Stimulated activated CD4-positive, alpha-beta T cell treated with anti-CD3 and anti-CD28 coated beads, TNF-alpha, amount 100 ng/mL, for 48 hours (primary cell): ENCODE measurements around the gene MTHFD2L.
A peak's percentile ranks its signal among the peaks of the same experiment; 100 is the strongest.

Source experiments
- DNase-seq, 3 donors: peaks; one replicate each; pipeline ENCODE4 v3.0.0-alpha.2; 2020; ENCODE audit warnings: low read depth in 3 of 3

The MTHFD2L gene

DNA sequence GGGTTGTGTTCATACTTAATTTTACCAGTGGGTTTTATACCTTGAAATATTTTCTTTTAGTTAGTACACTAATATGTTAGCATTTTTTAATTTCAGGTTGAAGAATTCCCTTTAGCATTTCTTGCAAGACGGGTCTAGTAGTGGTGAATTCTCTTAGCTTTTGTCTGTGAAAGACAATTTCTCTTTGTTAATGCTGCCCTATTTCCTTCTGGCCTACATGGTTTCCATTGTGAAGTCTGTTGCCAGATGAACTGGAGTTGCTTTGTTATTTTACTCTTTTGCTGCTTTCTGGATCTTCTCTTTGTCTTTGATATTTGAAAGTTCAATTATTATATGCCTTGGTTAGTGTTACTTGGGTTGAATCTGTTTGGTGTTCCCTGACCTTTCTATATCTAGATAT, 25.0 kb upstream of the MTHFD2L start:
- DNase-seq, result no peak

DNA sequence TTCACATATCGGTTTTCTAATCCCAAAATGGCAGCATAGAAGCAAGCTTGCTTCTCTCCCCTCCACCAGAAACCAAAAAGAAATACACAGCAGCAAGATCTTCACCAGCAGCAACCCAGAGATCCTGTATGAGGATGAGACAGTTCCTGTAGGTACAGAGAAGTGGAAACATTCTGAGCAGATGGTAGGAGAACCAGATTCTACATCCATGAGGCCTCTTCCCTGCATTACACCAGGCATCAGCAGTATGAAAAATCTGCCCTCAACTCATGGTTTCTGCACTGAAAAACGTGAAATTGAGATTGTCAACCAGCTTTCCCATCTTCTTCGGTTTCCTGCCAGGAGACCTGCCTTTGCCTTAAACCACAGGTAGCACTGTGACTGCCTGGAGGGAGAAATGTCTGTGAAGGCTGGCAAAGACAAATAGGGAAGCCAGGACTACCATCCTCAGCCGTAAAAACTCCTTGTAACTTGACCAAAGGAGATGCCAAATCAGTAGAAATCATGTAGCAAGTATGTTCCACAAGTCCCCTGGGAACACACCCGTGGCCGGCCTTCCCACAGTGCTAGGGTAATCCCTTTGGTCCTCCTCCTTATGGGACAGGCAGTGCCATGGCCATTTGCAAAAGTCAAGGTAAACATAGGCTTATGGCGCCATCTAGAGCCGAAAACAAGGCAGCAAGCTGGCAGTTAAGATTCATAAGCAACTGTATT, 24.0 kb upstream of the MTHFD2L start:
- DNase-seq, result peak; percentile 9 to 31 (median 25)

DNA sequence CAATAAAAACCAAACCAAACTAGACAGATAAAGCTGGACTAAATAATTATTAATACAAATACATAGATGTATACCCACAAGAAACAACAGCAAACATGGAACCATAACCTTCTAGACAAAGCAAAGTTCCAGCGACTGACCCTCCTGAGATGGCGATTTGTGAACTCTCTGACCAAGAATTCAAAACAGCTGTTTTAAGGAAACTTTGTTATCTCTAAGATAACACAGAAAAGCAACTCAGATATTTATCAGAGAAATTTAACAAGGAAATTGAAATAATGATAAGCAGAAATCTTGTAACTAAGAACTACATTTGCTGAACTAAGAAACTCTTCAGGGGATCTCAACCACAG, 23.4 kb upstream of the MTHFD2L start:
- no peak for DNase-seq

DNA sequence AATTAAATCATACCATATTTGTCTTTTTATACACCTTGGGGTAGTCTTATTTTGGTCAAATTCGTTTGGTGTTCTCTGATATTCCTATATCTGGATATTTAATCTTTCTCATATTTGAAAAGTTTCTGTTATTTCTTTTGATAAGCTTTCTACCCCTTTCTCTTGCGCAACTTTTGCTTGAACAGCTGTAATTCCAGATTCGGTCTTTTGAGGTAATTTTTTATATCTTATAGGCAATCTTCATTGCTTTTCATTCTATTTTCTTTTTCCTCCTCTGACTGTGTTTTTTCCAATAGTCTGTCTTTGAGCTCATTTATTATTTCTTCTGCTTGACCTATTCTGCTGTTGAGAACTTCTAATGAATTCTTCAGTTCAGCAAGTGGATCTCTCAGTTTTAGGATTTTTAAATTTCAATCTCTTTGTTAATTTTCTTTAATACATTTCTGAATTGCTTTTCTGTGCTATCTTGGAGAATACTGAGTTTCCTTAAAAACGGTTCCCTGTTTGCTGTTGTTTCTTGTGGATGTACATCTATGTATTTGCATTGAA, 11.3 kb upstream of the MTHFD2L start:
- DNase-seq, result no peak

DNA sequence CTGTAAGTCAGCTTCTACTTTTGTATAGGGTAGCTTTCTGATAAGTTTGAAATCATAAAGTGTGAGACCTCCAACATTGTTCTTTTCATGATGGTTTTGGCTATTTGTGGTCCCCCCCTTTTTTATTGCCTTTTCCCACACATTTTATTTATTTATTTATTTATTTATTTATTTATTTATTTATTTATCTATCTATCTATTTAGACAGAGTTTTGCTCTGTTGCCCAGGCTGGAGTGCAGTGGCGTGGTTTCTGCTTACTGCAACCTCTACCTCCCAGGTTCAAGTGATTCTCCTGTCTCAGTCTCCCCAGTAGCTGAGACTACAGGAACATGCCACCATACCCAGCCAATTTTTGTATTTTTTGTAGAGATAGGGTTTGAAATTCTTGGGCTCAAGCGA, 9.7 kb upstream of the MTHFD2L start:
- no peak for DNase-seq

DNA sequence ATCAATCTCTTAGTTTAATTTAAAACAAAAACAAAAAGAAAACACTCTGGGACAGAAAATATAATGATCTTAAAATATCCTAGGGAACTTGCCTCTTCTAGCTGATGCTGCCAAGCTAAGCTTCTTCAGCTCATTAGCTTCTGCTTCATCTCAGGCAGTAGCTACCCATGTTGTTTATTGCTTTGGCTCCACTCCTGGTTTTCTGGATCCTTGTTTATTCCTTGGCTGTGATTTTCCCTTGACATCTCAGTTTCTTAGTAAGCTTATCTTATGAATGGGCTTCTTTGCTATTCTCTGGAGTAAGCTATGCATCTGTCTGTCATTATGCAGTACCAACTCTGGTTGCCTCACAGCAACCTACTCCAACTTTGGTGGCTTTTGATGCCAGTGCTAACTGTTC, 5.1 kb upstream of the MTHFD2L start:
- no peak for DNase-seq

DNA sequence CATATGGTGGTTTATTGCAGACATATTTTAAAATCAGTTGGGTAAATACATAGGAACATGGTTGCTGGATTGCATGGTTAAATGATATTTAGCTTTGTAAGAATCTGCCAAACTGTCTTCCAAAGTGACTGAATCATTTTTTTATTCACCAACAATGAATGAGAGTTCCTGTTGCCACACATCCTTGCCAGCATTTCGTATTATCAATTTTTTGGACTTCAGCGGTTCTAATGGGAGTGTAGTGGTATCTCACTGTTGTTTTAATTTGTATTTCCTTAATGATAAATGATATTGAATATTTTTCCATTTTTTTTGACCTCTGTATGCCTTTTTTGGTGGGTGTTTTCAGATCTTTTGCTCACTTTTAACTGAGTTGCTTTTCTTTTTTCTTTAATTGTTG, 1.4 kb upstream of the MTHFD2L start:
- no peak for DNase-seq

DNA sequence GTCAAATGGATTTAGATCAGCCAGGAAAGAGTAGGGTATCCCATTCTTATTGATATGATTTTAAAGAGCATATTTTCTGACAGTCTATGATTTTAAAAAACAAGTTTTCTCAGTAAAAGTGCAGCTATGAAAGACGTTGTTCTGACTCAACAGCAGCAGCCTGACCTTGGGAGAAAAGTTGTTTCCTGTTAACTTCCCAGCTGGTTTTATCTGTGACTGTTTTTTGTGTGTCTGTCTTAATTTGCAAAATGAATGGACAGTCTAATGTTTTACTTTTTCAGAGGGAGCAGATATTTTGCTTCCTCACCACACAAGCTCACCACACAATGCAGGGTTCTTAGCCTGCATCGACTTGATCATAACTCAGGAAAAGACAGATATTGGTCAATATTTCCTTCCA, 764 bp upstream of the MTHFD2L start:
- no peak for DNase-seq

DNA sequence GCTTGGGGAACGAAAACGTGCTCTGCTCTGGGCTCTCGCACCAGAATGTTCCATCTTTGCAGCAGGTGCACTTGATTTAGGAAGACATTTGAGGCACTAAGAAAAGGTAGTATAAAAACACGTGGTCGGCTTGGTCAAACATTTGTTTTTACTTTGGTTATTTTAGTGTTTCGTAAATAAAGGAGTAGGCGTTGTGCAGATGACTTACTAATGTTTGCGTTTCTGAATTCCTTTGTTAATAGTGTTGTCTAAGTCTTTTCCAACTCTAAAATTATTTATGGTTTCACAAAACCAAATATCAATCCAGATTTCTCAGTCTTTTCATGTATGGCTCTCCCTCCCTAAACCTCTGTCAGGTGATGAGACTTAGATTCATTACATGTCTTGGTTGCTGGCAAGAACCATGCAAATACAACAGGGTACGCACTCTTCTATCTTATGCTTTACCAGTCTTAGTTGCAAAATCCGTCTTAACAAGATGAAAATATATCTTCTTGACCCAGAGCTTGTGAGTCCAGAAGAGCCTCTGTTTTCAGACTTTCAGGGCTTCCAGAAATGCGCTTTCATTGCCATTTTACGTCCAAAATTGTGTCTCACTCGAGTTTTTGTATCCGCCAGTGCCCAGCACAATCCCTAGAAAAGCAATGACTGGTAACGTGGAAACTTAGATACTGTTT, 686 bp downstream of the MTHFD2L start:
- no peak for DNase-seq

DNA sequence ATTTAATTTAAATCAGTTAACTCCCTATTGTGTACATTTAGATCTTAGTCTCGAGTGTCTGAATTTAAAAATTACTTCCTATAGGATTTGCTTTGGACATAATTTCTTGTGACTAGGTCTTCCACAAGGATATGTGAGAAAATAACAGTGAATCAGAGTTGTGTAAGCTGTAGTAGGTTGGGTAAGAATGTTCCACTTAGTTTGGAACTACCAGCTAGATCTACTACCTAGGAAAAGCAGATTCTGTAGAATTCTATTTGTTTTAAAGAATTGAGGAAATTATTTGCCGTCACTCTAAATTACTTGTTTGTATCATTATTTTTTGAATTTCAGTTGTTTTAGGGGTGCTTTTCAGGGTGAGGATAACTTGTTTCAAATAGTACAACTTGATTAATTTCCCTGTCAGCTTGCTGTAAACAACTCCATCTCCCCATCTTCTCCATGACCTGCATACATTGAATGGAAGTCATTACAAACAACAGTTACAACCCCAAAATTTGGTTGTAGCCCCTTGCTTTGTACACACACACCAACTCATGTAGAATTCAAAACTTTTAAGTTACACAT, 1.3 kb downstream of the MTHFD2L start:
- no peak for DNase-seq

DNA sequence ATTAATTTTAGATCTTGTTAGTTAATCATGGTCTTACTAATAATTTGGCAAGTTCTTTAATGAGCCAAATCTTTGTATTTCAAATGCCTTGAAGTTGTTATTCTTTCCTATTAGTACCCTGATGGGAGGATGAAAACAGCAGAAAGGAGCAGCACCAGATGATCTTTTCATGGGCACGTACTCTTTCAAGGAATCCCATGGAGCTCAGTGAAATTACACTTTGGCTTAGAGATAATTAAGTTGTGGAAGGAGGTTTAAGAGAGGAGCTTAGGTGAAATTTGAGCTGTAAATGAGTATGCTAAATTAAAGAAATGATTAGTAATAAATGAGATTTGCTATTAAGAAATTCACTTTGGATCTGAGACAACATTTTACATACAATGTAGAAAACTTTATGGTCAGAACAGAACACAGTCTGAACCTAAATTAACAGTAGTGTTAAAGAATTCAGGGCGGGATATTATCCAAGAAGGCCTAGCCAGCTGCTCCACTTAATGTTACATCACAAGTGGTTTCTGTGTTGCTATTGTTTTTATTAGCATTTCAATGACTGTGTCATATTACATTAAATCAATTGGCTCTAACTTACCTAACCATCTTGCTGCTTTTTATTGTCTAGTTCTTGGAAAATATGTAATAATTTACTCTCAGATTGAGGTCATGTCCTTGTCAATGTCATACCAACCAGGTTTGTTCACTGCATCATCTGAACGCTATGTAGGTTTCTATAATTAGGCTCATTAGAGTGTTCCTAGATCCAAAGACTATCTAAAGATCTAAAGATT, 3.9 kb downstream of the MTHFD2L start:
- DNase-seq, result no peak

DNA sequence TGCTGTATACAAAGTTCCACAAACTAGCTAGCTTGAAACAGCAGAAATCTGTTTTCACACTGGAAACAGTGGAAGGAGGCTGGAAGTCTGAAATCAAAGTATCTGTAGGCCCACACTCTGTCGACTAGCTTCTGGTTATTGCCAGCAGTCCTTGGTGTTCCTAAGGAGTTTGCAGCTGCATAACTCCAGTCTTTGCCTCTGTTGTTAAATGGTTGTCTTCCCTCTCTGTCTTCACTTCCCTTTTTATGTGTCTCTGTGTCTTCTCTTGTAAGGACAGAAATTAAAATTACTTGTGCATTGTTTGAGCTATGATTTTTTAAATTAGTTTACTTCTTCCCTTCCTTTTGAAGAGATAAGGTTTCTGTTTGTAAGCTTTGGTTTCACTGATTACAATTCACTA, 8.2 kb downstream of the MTHFD2L start:
- DNase-seq, result no peak

DNA sequence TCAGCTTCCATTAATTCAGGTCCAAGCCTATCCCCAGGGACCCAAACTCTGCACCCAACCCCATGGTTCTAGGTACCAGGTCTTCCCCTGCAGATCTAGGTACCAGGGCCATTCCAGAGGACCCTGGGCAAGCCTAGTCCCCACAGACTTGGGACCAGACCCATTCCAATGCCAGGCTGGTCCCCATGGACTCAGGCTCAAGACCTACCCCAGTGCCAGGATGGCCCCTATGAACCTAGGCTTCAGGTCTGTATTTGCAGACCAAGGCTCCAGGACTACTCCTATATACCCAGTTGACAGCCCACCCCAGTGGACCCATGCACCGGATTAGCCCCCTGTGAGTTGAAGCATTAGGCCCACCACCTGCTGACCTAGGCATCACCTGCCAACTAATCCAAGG, 8.9 kb downstream of the MTHFD2L start:
- no peak for DNase-seq

DNA sequence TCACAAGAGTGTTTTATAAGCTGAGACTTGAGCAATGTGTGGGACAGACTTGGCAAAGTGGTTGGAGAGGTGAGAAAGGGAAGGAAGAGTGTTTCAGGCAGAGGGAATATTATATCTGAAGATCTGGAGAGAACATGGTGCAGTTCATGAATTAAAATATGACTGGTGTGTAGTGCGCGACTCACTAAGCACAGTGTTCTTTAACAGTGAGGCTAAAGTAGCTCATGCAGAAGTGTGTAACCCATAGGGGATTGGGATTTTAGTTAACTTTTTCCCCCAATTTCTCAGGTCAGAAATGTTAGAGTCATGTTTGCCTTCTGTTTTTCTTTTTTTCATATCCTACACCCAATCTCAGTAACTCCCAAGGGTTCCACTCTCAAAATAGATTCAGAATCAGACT, 9.7 kb downstream of the MTHFD2L start:
- DNase-seq, result no peak

DNA sequence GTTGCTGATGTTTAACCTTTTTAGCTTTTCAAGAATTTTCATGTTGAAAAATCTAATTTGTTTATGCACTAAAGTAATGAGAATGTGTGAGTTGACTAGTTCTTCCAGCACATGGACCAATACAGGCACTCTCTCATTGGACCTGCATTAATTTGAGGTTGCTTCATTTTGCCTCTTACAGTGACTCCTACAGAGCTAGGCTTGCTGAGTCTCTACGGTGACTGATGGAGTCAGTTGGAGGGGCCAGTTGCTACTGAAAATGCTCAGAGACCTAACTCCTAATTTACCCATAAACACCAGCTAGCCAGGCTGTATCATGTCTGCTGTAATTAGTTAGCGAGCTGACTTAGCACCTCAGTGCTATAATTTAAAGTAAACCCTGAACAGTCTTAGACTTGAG, 10.9 kb downstream of the MTHFD2L start:
- no peak for DNase-seq

DNA sequence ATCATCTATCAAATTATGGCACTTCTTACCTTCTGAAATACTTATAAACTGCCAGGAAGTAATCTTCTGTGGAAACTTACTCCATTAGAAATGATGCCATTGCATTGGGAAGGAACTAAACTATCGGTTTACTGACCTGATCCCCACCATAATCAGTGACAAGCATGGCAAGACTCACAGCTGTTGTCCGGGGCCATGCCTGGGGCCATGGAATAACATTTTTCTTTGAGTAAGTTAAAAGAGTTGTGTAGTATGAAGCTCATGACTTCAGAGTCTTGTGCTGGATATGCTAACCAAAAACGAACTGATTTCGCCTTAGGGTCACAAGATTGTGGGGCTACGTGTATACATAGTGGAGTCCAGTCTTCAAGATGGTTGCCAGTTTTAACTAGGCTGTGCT, 15.4 kb downstream of the MTHFD2L start:
- DNase-seq, result no peak

DNA sequence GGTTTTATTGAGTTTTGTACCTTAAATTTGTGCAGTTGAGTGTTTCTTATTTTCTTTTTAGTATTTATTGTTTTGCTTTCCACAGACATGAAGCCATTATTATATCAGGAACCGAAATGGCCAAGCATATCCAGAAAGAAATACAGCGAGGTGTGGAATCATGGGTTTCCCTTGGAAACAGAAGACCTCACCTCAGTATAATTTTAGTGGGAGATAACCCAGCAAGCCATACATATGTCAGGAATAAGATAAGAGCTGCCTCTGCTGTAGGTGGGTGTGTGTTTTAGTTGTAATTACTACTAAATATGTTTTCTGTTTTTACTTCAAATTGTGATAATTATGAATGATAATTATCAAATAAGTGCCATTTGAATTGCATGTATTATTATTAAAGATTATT, 16.5 kb downstream of the MTHFD2L start:
- no peak for DNase-seq

DNA sequence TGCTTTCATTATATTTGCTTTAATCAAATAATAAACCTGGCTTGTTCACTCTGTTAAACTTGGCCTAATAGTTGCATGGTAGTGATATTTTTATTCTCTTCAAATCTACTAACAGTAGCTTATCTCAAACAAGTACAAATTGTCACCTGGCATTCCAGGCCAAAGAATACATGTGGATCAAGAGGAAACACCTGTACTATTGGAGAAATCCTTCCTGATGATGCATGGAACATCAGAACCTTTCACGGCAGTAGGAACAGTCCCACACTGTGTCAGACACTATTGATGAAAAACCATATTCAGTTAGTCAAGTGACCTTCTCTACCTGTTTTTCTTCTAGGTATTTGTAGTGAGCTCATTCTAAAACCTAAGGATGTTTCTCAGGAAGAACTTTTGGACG, 17.0 kb downstream of the MTHFD2L start:
- DNase-seq, result no peak

DNA sequence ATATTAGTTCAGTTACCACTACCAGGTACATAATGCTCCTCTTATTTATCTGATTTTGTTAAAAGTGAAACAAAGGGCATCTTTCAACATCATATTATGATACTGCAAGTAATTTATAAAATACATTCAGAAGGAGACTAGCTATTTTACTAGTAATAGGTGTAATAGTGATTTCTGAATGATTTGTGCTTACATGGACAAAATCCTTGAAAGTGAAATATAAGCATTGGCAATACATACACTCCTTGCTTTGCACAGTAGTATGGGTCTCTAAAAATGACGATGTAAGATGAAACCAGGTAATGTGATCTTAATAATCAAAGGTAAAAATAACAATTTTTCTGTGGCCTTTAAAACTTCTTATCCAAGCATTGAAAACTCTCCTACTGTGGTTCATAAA, 17.5 kb downstream of the MTHFD2L start:
- DNase-seq, result no peak

DNA sequence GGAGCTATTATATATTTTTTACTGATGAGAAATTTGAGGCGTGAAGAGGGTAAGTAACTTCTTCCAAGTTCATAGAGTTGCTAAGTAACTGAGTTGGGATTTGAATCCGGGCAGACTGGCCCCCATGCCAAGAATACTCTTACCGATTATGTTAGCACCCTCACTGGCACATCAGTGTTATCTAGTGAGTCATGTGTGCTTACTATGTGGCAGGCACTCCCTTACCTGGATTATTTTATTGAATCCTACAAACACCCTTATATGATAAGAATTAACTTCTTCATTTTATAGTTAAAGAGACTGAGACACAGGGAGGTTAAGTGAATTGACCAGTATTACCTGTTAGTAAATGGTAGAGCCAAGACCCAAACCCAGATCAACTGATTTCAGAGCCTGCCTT, 20.9 kb downstream of the MTHFD2L start:
- no peak for DNase-seq

DNA sequence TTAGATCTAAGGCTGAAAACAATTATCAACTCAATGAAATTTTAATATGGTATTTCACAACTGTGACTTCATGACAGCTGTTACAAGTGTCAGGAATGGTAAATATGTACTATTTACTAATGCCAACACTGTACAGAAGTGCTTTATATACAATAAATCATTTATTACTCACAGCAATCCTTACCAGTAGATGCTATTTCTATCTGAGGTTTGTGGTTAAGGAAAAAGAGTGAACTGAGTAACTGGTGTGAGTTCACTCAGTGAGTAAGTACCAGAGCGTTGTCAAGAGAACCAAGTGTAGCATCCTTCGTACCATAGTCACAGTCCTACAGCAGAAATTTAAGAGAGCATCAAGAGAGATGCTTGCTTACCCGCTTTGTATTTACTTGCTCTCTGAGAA, 23.3 kb downstream of the MTHFD2L start:
- no peak for DNase-seq

DNA sequence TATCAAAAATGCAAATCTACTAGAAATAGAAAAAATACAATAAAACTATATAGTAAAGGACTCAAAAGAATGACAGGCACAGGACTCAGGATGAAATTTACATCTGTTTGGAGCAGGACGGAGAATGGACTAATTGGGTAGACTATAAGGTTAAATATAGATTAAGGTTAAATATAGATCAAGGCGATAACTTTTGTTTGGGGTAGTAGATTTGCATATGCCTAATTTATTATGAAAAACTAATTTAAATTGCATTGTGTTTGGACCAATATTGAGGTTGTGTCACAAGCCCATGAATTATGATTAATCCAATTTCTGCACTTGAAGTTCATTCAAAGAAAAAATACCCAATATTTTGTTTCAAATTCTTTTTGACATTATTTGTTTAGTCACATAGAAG, 31.0 kb downstream of the MTHFD2L start:
- DNase-seq, result no peak
